PC-3 (cell line): Measurements from ENCODE around the gene PSORS1C1.

Experiments
- EZH2phosphoT487 ChIP-seq: fragments of 300-600 bp; sonication (generic); IDR thresholded peaks from 2 replicates; pipeline ENCODE4 v1.6.1; 2018; ENCODE audit warnings: mild to moderate bottlenecking, antibody characterized with exemption, low read length, borderline replicate concordance
- TF ChIP-seq, protein P1 (sequence below): fragments of 300-600 bp; sonication (generic); conservative IDR thresholded peaks from 2 replicates; pipeline ENCODE4 v1.5.1; 2017; ENCODE audit warnings: antibody characterized with exemption, low read depth, mild to moderate bottlenecking, low read length

GRCh38 chr6:31162463-31163165, 48.0 kb downstream of the PSORS1C1 start:
- TF ChIP-seq, protein P1, sequence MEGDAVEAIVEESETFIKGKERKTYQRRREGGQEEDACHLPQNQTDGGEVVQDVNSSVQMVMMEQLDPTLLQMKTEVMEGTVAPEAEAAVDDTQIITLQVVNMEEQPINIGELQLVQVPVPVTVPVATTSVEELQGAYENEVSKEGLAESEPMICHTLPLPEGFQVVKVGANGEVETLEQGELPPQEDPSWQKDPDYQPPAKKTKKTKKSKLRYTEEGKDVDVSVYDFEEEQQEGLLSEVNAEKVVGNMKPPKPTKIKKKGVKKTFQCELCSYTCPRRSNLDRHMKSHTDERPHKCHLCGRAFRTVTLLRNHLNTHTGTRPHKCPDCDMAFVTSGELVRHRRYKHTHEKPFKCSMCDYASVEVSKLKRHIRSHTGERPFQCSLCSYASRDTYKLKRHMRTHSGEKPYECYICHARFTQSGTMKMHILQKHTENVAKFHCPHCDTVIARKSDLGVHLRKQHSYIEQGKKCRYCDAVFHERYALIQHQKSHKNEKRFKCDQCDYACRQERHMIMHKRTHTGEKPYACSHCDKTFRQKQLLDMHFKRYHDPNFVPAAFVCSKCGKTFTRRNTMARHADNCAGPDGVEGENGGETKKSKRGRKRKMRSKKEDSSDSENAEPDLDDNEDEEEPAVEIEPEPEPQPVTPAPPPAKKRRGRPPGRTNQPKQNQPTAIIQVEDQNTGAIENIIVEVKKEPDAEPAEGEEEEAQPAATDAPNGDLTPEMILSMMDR: no peak
- TF ChIP-seq EZH2phosphoT487: no peak
